Endodermal cell (in vitro differentiated cells): ENCODE measurements around the gene CHD6. TPM values are rescaled to one million over a fixed set of nuclear protein-coding genes. Genes with fewer than 3 reads are reported as not detected.

Source experiments
- DNase-seq: peaks from one replicate; pipeline ENCODE4 v3.0.0-alpha.2; 2017
- H3K27ac ChIP-seq: 2 replicates; pipeline ENCODE4 v1.5.1; 2013; ENCODE audit warnings: mild to moderate bottlenecking, low read depth, low read length, moderate library complexity
- H3K27me3 ChIP-seq: 2 replicates; pipeline ENCODE4 v1.6.1; 2013; ENCODE audit warnings: mild to moderate bottlenecking, low read length, moderate library complexity; ENCODE audit not compliant: insufficient read depth, control insufficient read depth, poor library complexity, severe bottlenecking
- H3K36me3 ChIP-seq: 2 replicates; pipeline ENCODE4 v1.7.0; 2013; ENCODE audit warnings: mild to moderate bottlenecking, low read length, moderate library complexity; ENCODE audit not compliant: control insufficient read depth, insufficient read depth
- H3K4me1 ChIP-seq: one replicate; pipeline ENCODE4 v1.7.0; 2013; ENCODE audit warnings: low read length; ENCODE audit not compliant: control insufficient read depth, insufficient read depth
- H3K4me3 ChIP-seq: 2 replicates; pipeline ENCODE4 v1.5.1; 2013; ENCODE audit warnings: mild to moderate bottlenecking, low read length, moderate library complexity
- H3K9ac ChIP-seq: 2 replicates; pipeline ENCODE4 v1.6.1; 2013; ENCODE audit warnings: mild to moderate bottlenecking, low read length, moderate library complexity; ENCODE audit not compliant: poor library complexity, severe bottlenecking; ENCODE audit errors: extremely low read depth
- H3K9me3 ChIP-seq: 2 replicates; pipeline ENCODE4 v1.6.1; 2013; ENCODE audit warnings: mild to moderate bottlenecking, low read length, moderate library complexity; ENCODE audit not compliant: control insufficient read depth
- H3K27ac Mint-ChIP-seq: 2 replicates; pipeline ENCODE4 v1.8.0; 2020; ENCODE audit warnings: mixed read lengths
- H3K27me3 Mint-ChIP-seq: 2 replicates; pipeline ENCODE4 v1.8.0; 2021; ENCODE audit warnings: mild to moderate bottlenecking, mixed read lengths; ENCODE audit not compliant: insufficient read depth
- H3K36me3 Mint-ChIP-seq: 2 replicates; pipeline ENCODE4 v1.8.0; 2020; ENCODE audit warnings: low read depth, mixed read lengths
- H3K4me1 Mint-ChIP-seq: 2 replicates; pipeline ENCODE4 v1.8.0; 2020; ENCODE audit warnings: mixed read lengths
- H3K4me3 Mint-ChIP-seq: 2 replicates; pipeline ENCODE4 v1.8.0; 2020; ENCODE audit warnings: mild to moderate bottlenecking, moderate library complexity, mixed read lengths
- H3K9me3 Mint-ChIP-seq: 2 replicates; pipeline ENCODE4 v1.8.0; 2020; ENCODE audit warnings: mild to moderate bottlenecking, mixed read lengths
- CTCF ChIP-seq: fragments of 200-600 bp; sonication (generic); conservative IDR thresholded peaks from 2 replicates; pipeline ENCODE4 v1.5.0; 2021; ENCODE audit warnings: antibody characterized with exemption, mild to moderate bottlenecking
- WGBS, 2 experiments: methylation state at CpG; one replicate each; pipeline versions ENCODE4 v1.1.5 to v1.1.7; 2013; ENCODE audit warnings: missing lambda C conversion rate in 2 of 2, mixed read lengths in 1 of 2; ENCODE audit not compliant: insufficient coverage in 1 of 2, insufficient read length in 1 of 2; 5-methylcytosine and 5-hydroxymethylcytosine counted together
- total RNA-seq, 2 donors: library from RNA; stranded (reverse); fragmentation: NEBNext Ultra II Directional in 1 of 2; extraction: Animal tissue kit (Norgen Biotek cat#: 25700) in 1 of 2; gene quantifications; 2 replicates in 1 of 2; 3 replicates in 1 of 2; pipeline ENCODE4 v1.2.1, GENCODE V29; 2021

CHD6 gene
- total RNA-seq, 2 donors from 2014 or later: 82.5 to 107 TPM

GRCh38 chr20:41623625-41624375, 5.6 kb upstream of the CHD6 start:
- no peaks in the 10 kb centered on the region for H3K36me3 ChIP-seq
- no peaks in the 10 kb centered on the region for H3K4me1 ChIP-seq
- Mint-ChIP-seq H3K27ac (no peak overlapping the region), H3K9me3 (no peaks in the 10 kb centered on the region), H3K36me3 (no peaks in the 10 kb centered on the region), H3K27me3 (no peaks in the 10 kb centered on the region), H3K4me1 (peaks cover 10% of the 10 kb centered on the region), H3K4me3 (no peak overlapping the region)
- no peak for TF ChIP-seq CTCF
- H3K27me3 ChIP-seq: no peaks in the 10 kb centered on the region
- no peak overlapping the region for H3K9ac ChIP-seq
- WGBS, 2 experiments: 85% methylated on average over 2 of the region's 2 CpGs; no CpG with 5 or more reads in 1 of the 2 experiments
- H3K27ac ChIP-seq: no peak overlapping the region
- H3K9me3 ChIP-seq: no peaks in the 10 kb centered on the region
- H3K4me3 ChIP-seq: no peak overlapping the region
- no peak for DNase-seq

GRCh38 chr20:41622584-41622983, 4.4 kb upstream of the CHD6 start:
- Mint-ChIP-seq H3K9me3 (no peaks in the 10 kb centered on the region), H3K4me3 (no peak overlapping the region), H3K27ac (no peak overlapping the region), H3K4me1 (peaks cover 10% of the 10 kb centered on the region), H3K36me3 (no peaks in the 10 kb centered on the region), H3K27me3 (no peaks in the 10 kb centered on the region)
- H3K27me3 ChIP-seq: no peaks in the 10 kb centered on the region
- no peak for DNase-seq
- no peak overlapping the region for H3K9ac ChIP-seq
- TF ChIP-seq CTCF: no peak
- H3K27ac ChIP-seq: no peak overlapping the region
- H3K36me3 ChIP-seq: no peaks in the 10 kb centered on the region
- H3K4me1 ChIP-seq: no peaks in the 10 kb centered on the region
- no peaks in the 10 kb centered on the region for H3K9me3 ChIP-seq
- no peak overlapping the region for H3K4me3 ChIP-seq

GRCh38 chr20:41621971-41622370, 3.8 kb upstream of the CHD6 start:
- H3K36me3 Mint-ChIP-seq: no peaks in the 10 kb centered on the region
- WGBS, 2 experiments: 81 to 100% methylated on average over 2 of the region's 2 CpGs
- Histone ChIP-seq H3K4me1 (peaks cover under 1% of the 10 kb centered on the region), H3K36me3 (no peaks in the 10 kb centered on the region), H3K27me3 (no peaks in the 10 kb centered on the region), H3K4me3 (no peak overlapping the region), H3K9me3 (no peaks in the 10 kb centered on the region), H3K27ac (no peak overlapping the region), H3K9ac (no peak overlapping the region)
- H3K27me3 Mint-ChIP-seq: no peaks in the 10 kb centered on the region
- no peak overlapping the region for H3K4me3 Mint-ChIP-seq
- H3K27ac Mint-ChIP-seq: no peak overlapping the region
- H3K4me1 Mint-ChIP-seq: peaks cover 15% of the 10 kb centered on the region
- DNase-seq: no peak
- H3K9me3 Mint-ChIP-seq: no peaks in the 10 kb centered on the region
- no peak for TF ChIP-seq CTCF
